H1 (cell line): Measurements from ENCODE around the gene SHISA6. TPM values are rescaled to one million over a fixed set of nuclear protein-coding genes. Genes with fewer than 3 reads are reported as not detected.

Source experiments
- ATF3 ChIP-seq: IDR thresholded peaks from 2 replicates; pipeline ENCODE4 v1.6.1; 2011; ENCODE audit warnings: low read depth, mild to moderate bottlenecking, low read length; ENCODE audit not compliant: insufficient read depth
- BACH1 ChIP-seq: IDR thresholded peaks from 2 replicates; pipeline ENCODE4 v1.6.1; 2012; ENCODE audit warnings: low read length, improper control_type of control experiment
- CTCF ChIP-seq, 3 experiments: IDR thresholded peaks; 1 replicate in 2 of 3; 2 replicates in 1 of 3; pipeline versions ENCODE4 v1.5.1 to v1.6.1; 2011; ENCODE audit warnings: low read length in 3 of 3, mild to moderate bottlenecking in 3 of 3, inconsistent platforms in 2 of 3, low read depth in 1 of 3, moderate library complexity in 1 of 3; ENCODE audit not compliant: insufficient read depth in 1 of 3; ENCODE audit errors: control extremely low read depth in 1 of 3
- FOSL1 ChIP-seq: IDR thresholded peaks from 2 replicates; pipeline ENCODE4 v1.6.1; 2011; ENCODE audit warnings: mild to moderate bottlenecking, low read depth, low read length, moderate library complexity; ENCODE audit not compliant: insufficient read depth
- RFX5 ChIP-seq: IDR thresholded peaks from 2 replicates; pipeline ENCODE4 v1.6.1; 2011; ENCODE audit warnings: low read depth, low read length, improper control_type of control experiment, borderline replicate concordance
- SAP30 ChIP-seq: fragments of 300-600 bp; sonication (generic); IDR thresholded peaks from 2 replicates; pipeline ENCODE4 v1.7.1; 2012; ENCODE audit warnings: low read length, moderate library complexity, mild to moderate bottlenecking, inconsistent platforms; ENCODE audit not compliant: insufficient read depth, insufficient replicate concordance
- SIRT6 ChIP-seq: IDR thresholded peaks from one replicate; pipeline ENCODE4 v1.7.1; 2012; ENCODE audit warnings: low read length, inconsistent platforms
- SUZ12 ChIP-seq: fragments of 200-600 bp; sonication (generic); IDR thresholded peaks from 2 replicates; pipeline ENCODE4 v1.6.1; 2012; ENCODE audit warnings: mild to moderate bottlenecking, inconsistent platforms, low read length, moderate library complexity, mixed read lengths
- TBP ChIP-seq: IDR thresholded peaks from 2 replicates; pipeline ENCODE4 v1.6.1; 2011; ENCODE audit warnings: low read depth, low read length, improper control_type of control experiment
- TEAD4 ChIP-seq: IDR thresholded peaks from 2 replicates; pipeline ENCODE4 v1.6.1; 2012; ENCODE audit warnings: low read depth, low read length, inconsistent platforms, mixed read lengths
- ZNF274 ChIP-seq: IDR thresholded peaks from 2 replicates; pipeline ENCODE4 v1.7.0; 2012; ENCODE audit warnings: low read length, borderline replicate concordance; ENCODE audit errors: extremely low read depth
- polyA plus RNA-seq, 7 experiments: library from polyadenylated mRNA; depleted of rRNA in 3 of 7; stranded (reverse) in 5 of 7; unstranded in 2 of 7; fragments of >200 nt in 5 of 7; fragments of 200-250 nt in 2 of 7; gene quantifications; 1 replicate in 5 of 7; 2 replicates in 1 of 7; 4 replicates in 1 of 7; pipeline versions ENCODE4 v1.2.1 to v1.2.3, GENCODE V29; 2011 to 2013; ENCODE audit warnings: missing spikeins in 2 of 7, mixed read lengths in 2 of 7
- total RNA-seq: library from RNA; stranded (reverse); fragmentation: NEBNext Ultra II Directional; extraction: Animal tissue kit (Norgen Biotek cat#: 25700); gene quantifications from 2 replicates; pipeline ENCODE4 v1.2.1, GENCODE V29; 2021

The SHISA6 gene
- total and polyA plus RNA-seq, 2 of the 8 experiments (the other 6 are each of a cell fraction or from before 2014, with no cell fraction given) = 2.9 to 4.8 TPM

GRCh38 chr17:11300201-11300600 is 59.2 kb downstream of the SHISA6 start (continued):
- TF ChIP-seq CTCF (IDR thresholded peaks at IDR 0.05; ENCODE audit: control extremely low read depth in 1 of 3, insufficient read depth in 1 of 3, low read depth in 1 of 3, low read length in 3 of 3) (no peak), RFX5 (no peak), SAP30 (no peak), SUZ12 (no peak), TBP (no peak), ATF3 (no peak), FOSL1 (no peak), TEAD4 (no peak), SIRT6 (no peak), BACH1 (no peak), ZNF274 (no peak)
